HG02852 (cell line): ENCODE results near the gene UPK3A.

Experiments
- ATAC-seq: cut with Tn5 transposase; IDR thresholded peaks from one replicate; pipeline ENCODE4 v1.9.1; 2021; ENCODE audit warnings: mild to moderate bottlenecking, moderate library complexity; ENCODE audit not compliant: unreplicated experiment

UPK3A gene

GRCh38 chr22:45284705-45285262, at the start of gene UPK3A:
TSS of gene UPK3A (plus strand) at chr22:45284949. CDS start at chr22:45285014, 65 bp downstream.
- ATAC-seq = no peak

- peak; percentile 59 for ATAC-seq
These were observed 49.5 kb upstream of the UPK3A start for GRCh38 chr22:45235101-45235777.

GRCh38 chr22:45235851-45236342, 48.9 kb upstream of the UPK3A start:
- peak; percentile 14 for ATAC-seq

GRCh38 chr22:45237065-45237990, 47.4 kb upstream of the UPK3A start:
- ATAC-seq = no peak

GRCh38 chr22:45238076-45238956, 46.4 kb upstream of the UPK3A start:
- ATAC-seq = no peak

- no peak for ATAC-seq
These were observed 45.6 kb upstream of the UPK3A start for GRCh38 chr22:45238957-45239680.

GRCh38 chr22:45239681-45240051, 45.1 kb upstream of the UPK3A start:
- ATAC-seq = no peak

GRCh38 chr22:45240104-45240809, 44.5 kb upstream of the UPK3A start:
- no peak for ATAC-seq

GRCh38 chr22:45240810-45241631, 43.7 kb upstream of the UPK3A start, which contains the start of gene KIAA0930:
TSS of gene KIAA0930 (minus strand) at chr22:45240894. CDS start at chr22:45240703, 191 bp downstream.
- ATAC-seq = no peak

- no peak for ATAC-seq
These were observed 42.0 kb upstream of the UPK3A start for GRCh38 chr22:45242778-45243191.

GRCh38 chr22:45244916-45245315, 39.8 kb upstream of the UPK3A start:
- no peak for ATAC-seq

GRCh38 chr22:45246060-45246985, 38.4 kb upstream of the UPK3A start:
- ATAC-seq = no peak

- no peak for ATAC-seq
These were observed 35.8 kb upstream of the UPK3A start for GRCh38 chr22:45248832-45249561.

- ATAC-seq = no peak
These were observed 32.9 kb upstream of the UPK3A start for GRCh38 chr22:45251825-45252224.

GRCh38 chr22:45253039-45253641, 31.6 kb upstream of the UPK3A start:
- ATAC-seq = no peak

GRCh38 chr22:45254388-45254787, 30.4 kb upstream of the UPK3A start:
- ATAC-seq = no peak
